ENCODE data around the gene SCAPER. TPM values are rescaled to one million over a fixed set of nuclear protein-coding genes. Genes with fewer than 3 reads are reported as not detected.

SCAPER gene
- total RNA-seq, 1 donor = 8.3 TPM

- no peaks in the 10 kb centered on the region for H3K79me2 ChIP-seq (ENCODE audit: insufficient read depth, low read length)
- H3K4me2 ChIP-seq (ENCODE audit: insufficient read depth, low read length) = no peak overlapping the region
These were observed 371.1 kb downstream of the SCAPER start for GRCh38 chr15:76533995-76534394.

DNA sequence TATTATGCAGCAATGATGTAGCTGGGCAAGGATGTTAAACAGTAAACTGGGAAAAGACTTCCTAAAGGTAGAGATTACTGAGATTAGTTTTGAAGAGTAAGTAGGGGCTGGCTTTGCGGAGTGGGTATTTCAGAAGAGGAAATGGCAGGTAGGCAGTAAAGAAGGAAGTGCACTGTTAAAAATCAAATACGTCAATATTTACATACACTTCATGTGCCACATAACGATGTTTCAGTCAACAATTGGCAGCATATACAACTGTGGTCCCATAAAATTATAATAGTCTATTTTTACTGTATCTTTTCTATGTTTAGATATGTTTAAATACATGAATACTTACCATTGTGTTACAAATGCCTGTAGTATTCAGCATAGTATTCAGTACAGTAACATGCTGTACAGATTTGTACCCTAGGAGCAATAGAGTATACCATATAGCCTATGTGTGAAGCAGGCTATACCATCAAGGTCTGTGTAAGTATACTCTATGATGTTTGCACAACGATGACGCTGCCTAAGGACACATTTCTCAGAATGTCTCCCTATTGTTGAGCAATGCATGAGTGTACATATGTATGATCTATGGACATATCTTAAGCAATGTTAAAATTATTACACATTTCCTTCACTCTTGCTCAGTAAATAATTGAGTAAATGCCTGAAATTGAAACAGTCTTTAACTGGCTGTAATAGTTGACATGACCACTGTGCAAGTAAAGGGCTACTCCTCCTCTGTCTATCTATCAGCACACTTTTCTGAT, 371.9 kb downstream of the SCAPER start:
- Histone ChIP-seq H3K4me2 (ENCODE audit: insufficient read depth, low read length) (no peak overlapping the region), H3K27me3 (ENCODE audit: insufficient read depth, low read length) (no peaks in the 10 kb centered on the region), H3K27ac (ENCODE audit: low read depth, low read length) (no peak overlapping the region), H3K79me2 (ENCODE audit: insufficient read depth, low read length) (no peaks in the 10 kb centered on the region), H4K20me1 (ENCODE audit: insufficient read depth, low read length) (no peaks in the 10 kb centered on the region), H3K36me3 (ENCODE audit: insufficient read depth, low read length) (no peaks in the 10 kb centered on the region), H3K9me3 (ENCODE audit: low read depth, low read length) (no peaks in the 10 kb centered on the region), H3K4me1 (ENCODE audit: insufficient read depth, low read length) (no peaks in the 10 kb centered on the region), H2AFZ (ENCODE audit: low read length) (no peak overlapping the region), H3K4me3 (ENCODE audit: insufficient read depth, low read length) (no peak overlapping the region)
- TF ChIP-seq CTCF (IDR thresholded peaks at IDR 0.05; ENCODE audit: extremely low read depth, low read depth, low read length) = no peak
- no peak for DNase-seq (ENCODE audit: insufficient read length, low spot score, missing footprints)

More at GRCh38 chr15:76533995-76534394, 371.1 kb downstream of the SCAPER start:
- no peak for TF ChIP-seq CTCF (IDR thresholded peaks at IDR 0.05; ENCODE audit: extremely low read depth, low read depth, low read length)
- Histone ChIP-seq H4K20me1 (ENCODE audit: insufficient read depth, low read length) (no peaks in the 10 kb centered on the region), H3K27ac (ENCODE audit: low read depth, low read length) (no peak overlapping the region), H3K4me3 (ENCODE audit: insufficient read depth, low read length) (no peak overlapping the region), H3K36me3 (ENCODE audit: insufficient read depth, low read length) (no peaks in the 10 kb centered on the region), H3K9me3 (ENCODE audit: low read depth, low read length) (no peaks in the 10 kb centered on the region), H3K27me3 (ENCODE audit: insufficient read depth, low read length) (no peaks in the 10 kb centered on the region), H2AFZ (ENCODE audit: low read length) (no peak overlapping the region), H3K4me1 (ENCODE audit: insufficient read depth, low read length) (no peaks in the 10 kb centered on the region)
- peak; percentile 30 for DNase-seq (ENCODE audit: insufficient read length, low spot score, missing footprints)

- no peak overlapping the region for H2AFZ ChIP-seq (ENCODE audit: low read length)
- DNase-seq (ENCODE audit: insufficient read length, low spot score, missing footprints) = no peak
These were observed 375.2 kb downstream of the SCAPER start for GRCh38 chr15:76529911-76530310.

More at GRCh38 chr15:76529911-76530310, 375.2 kb downstream of the SCAPER start:
- Histone ChIP-seq H3K9me3 (ENCODE audit: low read depth, low read length) (no peaks in the 10 kb centered on the region), H3K27me3 (ENCODE audit: insufficient read depth, low read length) (no peaks in the 10 kb centered on the region), H3K27ac (ENCODE audit: low read depth, low read length) (no peak overlapping the region), H3K4me1 (ENCODE audit: insufficient read depth, low read length) (no peaks in the 10 kb centered on the region), H4K20me1 (ENCODE audit: insufficient read depth, low read length) (no peaks in the 10 kb centered on the region), H3K4me3 (ENCODE audit: insufficient read depth, low read length) (no peak overlapping the region), H3K36me3 (ENCODE audit: insufficient read depth, low read length) (no peaks in the 10 kb centered on the region), H3K79me2 (ENCODE audit: insufficient read depth, low read length) (no peaks in the 10 kb centered on the region), H3K4me2 (ENCODE audit: insufficient read depth, low read length) (no peak overlapping the region)
- no peak for TF ChIP-seq CTCF (IDR thresholded peaks at IDR 0.05; ENCODE audit: extremely low read depth, low read depth, low read length)
